H1 (cell line): Measurements from ENCODE around the gene RPL18.

ENCODE experiments used
- CBX5 ChIP-seq: fragments of 300-800, 300-1000 bp; sonication (generic); IDR thresholded peaks from 2 replicates; pipeline ENCODE4 v1.7.1; 2016; ENCODE audit warnings: antibody characterized with exemption, low read length, low read depth
- EP300 ChIP-seq, 2 experiments: IDR thresholded peaks; 1 replicate in 1 of 2; 2 replicates in 1 of 2; pipeline ENCODE4 v1.6.1; 2011 to 2012; ENCODE audit warnings: low read depth in 2 of 2, low read length in 2 of 2, mild to moderate bottlenecking in 2 of 2, borderline replicate concordance in 1 of 2, inconsistent platforms in 1 of 2, moderate library complexity in 1 of 2
- FOSL1 ChIP-seq: IDR thresholded peaks from 2 replicates; pipeline ENCODE4 v1.6.1; 2011; ENCODE audit warnings: mild to moderate bottlenecking, low read depth, low read length, moderate library complexity; ENCODE audit not compliant: insufficient read depth
- NANOG ChIP-seq: IDR thresholded peaks from 2 replicates; pipeline ENCODE4 v1.6.1; 2011; ENCODE audit warnings: low read length, low read depth, mild to moderate bottlenecking, inconsistent platforms; ENCODE audit not compliant: insufficient read depth, poor library complexity, severe bottlenecking
- POLR2A ChIP-seq, 2 experiments: IDR thresholded peaks; 1 replicate in 1 of 2; 2 replicates in 1 of 2; pipeline ENCODE4 v1.6.1; 2011; ENCODE audit warnings: low read depth in 2 of 2, low read length in 2 of 2, mild to moderate bottlenecking in 2 of 2; ENCODE audit errors: control extremely low read depth in 1 of 2
- POLR2AphosphoS5 ChIP-seq: IDR thresholded peaks from 2 replicates; pipeline ENCODE4 v1.6.1; 2011; ENCODE audit warnings: low read depth, low read length
- POU5F1 ChIP-seq: IDR thresholded peaks from 2 replicates; pipeline ENCODE4 v1.6.1; 2011; ENCODE audit warnings: low read depth, mild to moderate bottlenecking, low read length, moderate library complexity
- SIX5 ChIP-seq: IDR thresholded peaks from 2 replicates; pipeline ENCODE4 v1.6.1; 2011; ENCODE audit warnings: mild to moderate bottlenecking, low read depth, low read length
- TAF1 ChIP-seq: IDR thresholded peaks from 2 replicates; pipeline ENCODE4 v1.6.1; 2011; ENCODE audit warnings: mild to moderate bottlenecking, low read depth, low read length
- TF ChIP-seq, protein P1 (sequence below), 3 experiments: IDR thresholded peaks; 1 replicate in 2 of 3; 2 replicates in 1 of 3; pipeline versions ENCODE4 v1.5.1 to v1.6.1; 2011; ENCODE audit warnings: low read length in 3 of 3, mild to moderate bottlenecking in 3 of 3, inconsistent platforms in 2 of 3, low read depth in 1 of 3, moderate library complexity in 1 of 3; ENCODE audit not compliant: insufficient read depth in 1 of 3; ENCODE audit errors: control extremely low read depth in 1 of 3
- TF ChIP-seq, protein P2 (sequence below): IDR thresholded peaks from 2 replicates; pipeline ENCODE4 v1.6.1; 2011; ENCODE audit warnings: low read depth, mild to moderate bottlenecking, low read length; ENCODE audit not compliant: insufficient read depth

DNA sequence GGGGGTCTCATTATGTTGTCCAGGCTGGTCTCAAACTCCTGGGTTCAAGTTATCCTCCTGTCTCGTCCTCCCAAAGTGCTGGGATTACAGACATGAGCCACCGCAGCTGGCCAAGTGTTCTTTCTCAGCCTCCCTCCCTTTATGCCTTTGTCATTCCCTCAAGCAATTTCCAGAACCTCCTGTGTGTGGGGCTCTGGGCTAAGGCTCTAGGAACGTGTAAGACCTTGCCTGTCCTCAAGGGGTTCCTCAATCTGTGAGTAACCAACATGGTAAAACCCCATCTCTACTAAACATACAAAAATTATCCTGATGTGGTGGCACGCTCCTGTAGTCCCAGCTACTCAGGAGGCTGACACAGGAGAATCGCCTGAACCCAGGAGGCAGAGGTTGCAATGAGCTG lies 28.0 kb downstream of the RPL18 start:
- TF ChIP-seq CBX5 = no peak
- no peak for TF ChIP-seq POLR2AphosphoS5
- TF ChIP-seq, protein P1, sequence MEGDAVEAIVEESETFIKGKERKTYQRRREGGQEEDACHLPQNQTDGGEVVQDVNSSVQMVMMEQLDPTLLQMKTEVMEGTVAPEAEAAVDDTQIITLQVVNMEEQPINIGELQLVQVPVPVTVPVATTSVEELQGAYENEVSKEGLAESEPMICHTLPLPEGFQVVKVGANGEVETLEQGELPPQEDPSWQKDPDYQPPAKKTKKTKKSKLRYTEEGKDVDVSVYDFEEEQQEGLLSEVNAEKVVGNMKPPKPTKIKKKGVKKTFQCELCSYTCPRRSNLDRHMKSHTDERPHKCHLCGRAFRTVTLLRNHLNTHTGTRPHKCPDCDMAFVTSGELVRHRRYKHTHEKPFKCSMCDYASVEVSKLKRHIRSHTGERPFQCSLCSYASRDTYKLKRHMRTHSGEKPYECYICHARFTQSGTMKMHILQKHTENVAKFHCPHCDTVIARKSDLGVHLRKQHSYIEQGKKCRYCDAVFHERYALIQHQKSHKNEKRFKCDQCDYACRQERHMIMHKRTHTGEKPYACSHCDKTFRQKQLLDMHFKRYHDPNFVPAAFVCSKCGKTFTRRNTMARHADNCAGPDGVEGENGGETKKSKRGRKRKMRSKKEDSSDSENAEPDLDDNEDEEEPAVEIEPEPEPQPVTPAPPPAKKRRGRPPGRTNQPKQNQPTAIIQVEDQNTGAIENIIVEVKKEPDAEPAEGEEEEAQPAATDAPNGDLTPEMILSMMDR (IDR thresholded peaks at IDR 0.05; ENCODE audit: control extremely low read depth in 1 of 3, insufficient read depth in 1 of 3, low read depth in 1 of 3, low read length in 3 of 3) = peak in 2 of 3 experiments; percentile 51 to 90; a peak in 3 of 4 replicates
- no peak for TF ChIP-seq POLR2A (IDR thresholded peaks at IDR 0.05; ENCODE audit: control extremely low read depth in 1 of 2, low read depth in 2 of 2, low read length in 2 of 2)
- no peak for TF ChIP-seq NANOG
- no peak for TF ChIP-seq EP300 (IDR thresholded peaks at IDR 0.05; ENCODE audit: borderline replicate concordance in 1 of 2, low read depth in 2 of 2, low read length in 2 of 2)
- TF ChIP-seq TAF1 = no peak
- TF ChIP-seq FOSL1 = no peak
- TF ChIP-seq SIX5 = no peak
- TF ChIP-seq POU5F1 = no peak
- TF ChIP-seq, protein P2, sequence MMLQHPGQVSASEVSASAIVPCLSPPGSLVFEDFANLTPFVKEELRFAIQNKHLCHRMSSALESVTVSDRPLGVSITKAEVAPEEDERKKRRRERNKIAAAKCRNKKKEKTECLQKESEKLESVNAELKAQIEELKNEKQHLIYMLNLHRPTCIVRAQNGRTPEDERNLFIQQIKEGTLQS = no peak
